HT1080 (cell line): Measurements from ENCODE around the gene A3GALT2. TPM values are rescaled to one million over a fixed set of nuclear protein-coding genes. Genes with fewer than 3 reads are reported as not detected.

Source experiments
- DNase-seq: peaks from one replicate; pipeline ENCODE4 v3.0.0-alpha.2; 2015; ENCODE audit warnings: low read depth
- total RNA-seq: library from RNA; depleted of rRNA; stranded (reverse); fragments of >200 nt; shearing (Covaris generic); gene quantifications from 2 replicates; pipeline ENCODE4 v1.2.3, GENCODE V29; 2014

The A3GALT2 gene
- total RNA-seq, 1 experiment from 2014 or later = not detected

- no peak for DNase-seq
These were observed 48.0 kb downstream of the A3GALT2 start for GRCh38 chr1:33272930-33273329.

DNA sequence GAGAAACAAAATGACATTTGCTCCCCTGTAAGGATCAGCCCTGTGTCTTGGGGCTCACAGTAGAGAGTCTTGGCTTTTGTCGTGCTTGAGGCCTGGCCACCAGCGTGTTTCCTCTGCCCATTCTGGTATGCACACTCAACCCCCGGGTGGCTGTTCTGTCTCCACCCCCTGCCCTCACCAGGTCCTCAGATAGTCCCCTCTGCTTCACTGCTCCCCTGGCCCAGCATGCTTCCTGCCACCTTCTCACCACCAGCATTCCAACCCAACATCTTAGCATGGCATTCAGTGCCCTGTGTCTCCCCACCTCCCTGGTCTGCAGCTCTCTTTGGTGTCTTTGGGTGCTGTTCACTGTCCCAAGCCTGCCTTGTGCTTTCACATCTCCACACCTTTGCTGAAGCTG lies 48.4 kb downstream of the A3GALT2 start:
- DNase-seq = no peak

- DNase-seq = no peak
These were observed 49.0 kb downstream of the A3GALT2 start for GRCh38 chr1:33271666-33272505.

DNA sequence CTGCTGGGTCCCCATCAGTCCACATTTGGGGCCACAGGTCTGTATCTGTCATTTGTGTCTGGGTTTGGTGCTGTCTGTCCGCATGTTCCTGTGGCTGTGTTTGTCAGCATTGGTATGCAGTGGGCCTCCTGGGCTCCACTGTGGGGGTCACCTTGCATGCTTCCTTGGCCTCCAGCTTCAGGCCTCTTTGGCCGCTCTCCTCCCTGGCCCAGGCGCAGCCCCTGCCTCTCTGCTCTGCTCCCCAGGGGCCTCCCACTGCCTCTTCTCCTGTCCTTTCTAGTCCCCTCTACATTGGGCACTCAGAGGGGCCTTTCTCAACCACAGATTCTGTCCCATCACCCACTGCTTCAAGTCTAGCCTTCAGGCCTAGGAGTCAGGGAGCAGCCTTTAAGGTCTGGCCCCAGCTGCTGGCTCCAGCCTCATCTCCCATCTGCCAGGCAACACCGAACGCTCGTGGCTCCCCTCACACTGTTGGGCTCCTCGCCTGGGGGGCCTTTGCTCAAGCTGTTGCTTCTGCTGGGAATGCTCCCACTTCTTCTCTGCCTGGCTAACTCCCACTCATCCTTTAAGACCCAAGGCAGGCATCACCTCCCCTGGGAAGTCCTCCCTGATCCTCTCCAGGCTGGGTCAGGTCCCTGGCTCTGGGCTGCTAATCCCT lies 50.0 kb downstream of the A3GALT2 start:
- no peak for DNase-seq

DNA sequence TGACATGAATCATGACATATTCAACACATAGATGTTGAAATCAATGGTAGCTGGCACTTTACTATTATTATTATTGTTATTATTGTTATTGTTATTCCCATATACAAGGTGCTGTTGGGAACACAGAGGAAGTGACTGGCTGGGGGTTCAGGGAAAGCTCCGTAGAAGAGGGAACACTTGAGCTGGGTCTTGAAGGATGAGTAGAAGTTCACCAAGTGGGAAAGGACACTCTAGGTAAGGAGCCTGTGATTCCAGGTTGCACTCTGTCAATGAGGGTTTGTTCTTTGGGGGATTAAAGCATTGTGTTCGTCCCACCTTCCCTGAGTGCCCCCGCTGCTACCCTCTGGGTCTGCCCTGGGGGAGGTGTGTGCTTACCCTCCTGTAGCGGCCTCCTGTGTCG lies 50.5 kb downstream of the A3GALT2 start:
- DNase-seq = no peak

- no peak for DNase-seq
These were observed 51.3 kb downstream of the A3GALT2 start for GRCh38 chr1:33269621-33270020.

- DNase-seq = no peak
These were observed 51.8 kb downstream of the A3GALT2 start for GRCh38 chr1:33268927-33269610.

DNA sequence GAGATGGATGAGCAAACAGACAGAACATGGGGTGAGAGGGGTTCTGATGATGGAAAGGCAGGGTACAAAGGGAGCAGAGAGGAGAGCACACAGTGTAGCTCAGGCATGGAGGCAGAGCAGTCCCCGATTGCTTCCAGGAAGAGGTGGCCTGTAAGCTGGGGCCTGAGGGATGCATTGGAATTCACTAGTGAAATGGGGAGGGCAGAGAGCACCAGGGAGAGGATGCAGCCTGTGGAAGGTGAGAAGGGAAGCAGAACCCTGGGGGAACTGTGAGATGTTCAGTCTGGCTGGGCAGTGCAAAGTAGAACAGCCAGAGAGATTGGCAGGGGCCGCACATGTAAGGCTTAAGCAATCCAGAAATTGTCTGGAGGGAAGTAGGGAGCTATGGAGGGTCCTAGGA lies 52.4 kb downstream of the A3GALT2 start:
- DNase-seq = no peak

- no peak for DNase-seq
These were observed 53.3 kb downstream of the A3GALT2 start for GRCh38 chr1:33267468-33268205.

DNA sequence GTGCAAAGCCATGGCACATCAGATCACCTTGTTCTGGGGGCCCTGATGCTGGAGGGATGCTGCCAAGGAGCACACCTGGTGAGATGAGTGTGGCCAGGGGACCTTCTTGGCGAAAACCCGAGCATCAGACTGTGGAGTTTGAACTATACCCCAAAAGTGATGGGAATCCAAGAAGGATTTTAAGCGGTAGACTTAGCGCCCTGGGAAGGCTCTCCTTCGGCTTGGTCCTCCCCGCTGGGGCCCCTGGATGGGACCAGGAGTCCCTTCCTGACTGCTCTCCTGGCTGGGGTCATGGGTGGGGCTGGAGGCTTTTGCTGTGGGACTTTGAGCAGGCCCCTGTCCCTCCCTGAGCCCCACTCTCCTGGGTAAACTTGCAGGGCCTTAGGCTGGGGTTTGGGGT lies 54.1 kb downstream of the A3GALT2 start:
- DNase-seq = no peak

DNA sequence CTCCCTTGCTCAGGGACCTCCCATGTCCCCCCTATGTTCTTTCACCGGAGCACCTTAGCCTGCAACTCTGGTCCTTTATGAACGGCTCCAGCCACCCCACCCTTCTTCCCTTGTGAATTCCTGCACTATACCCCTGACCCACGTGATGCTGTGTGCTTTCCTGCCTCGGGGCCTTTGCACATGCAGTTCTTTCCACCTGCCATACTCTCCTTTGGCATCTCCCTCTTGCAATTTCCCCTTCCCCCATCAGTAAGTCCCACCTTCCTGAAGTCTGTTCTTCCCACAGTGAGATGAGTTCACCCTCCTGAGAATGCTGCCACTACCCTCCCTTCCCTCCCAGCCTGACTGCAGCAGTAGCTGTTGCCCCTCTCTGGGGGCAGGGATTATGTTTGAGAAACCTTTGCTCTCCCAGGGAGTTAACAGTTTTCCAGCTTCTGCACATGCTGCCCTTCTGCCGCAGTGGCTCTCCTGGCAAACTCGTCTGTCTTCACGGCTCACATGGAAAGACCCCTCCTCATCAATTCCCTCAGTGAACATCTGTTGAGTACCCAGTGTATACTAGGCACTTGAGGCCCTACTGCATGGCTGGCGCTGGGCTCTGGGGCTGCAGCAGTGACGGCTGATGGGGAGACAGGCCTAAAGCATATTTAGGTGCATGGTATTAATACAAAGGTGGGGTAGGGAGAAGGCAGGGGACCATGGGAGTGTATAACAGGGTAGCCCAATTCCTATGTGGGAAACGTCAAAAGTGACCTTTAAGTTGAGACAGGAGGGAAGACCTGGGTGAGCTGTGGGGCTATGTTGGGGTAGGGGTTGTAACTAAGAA lies 54.9 kb downstream of the A3GALT2 start:
- no peak for DNase-seq

DNA sequence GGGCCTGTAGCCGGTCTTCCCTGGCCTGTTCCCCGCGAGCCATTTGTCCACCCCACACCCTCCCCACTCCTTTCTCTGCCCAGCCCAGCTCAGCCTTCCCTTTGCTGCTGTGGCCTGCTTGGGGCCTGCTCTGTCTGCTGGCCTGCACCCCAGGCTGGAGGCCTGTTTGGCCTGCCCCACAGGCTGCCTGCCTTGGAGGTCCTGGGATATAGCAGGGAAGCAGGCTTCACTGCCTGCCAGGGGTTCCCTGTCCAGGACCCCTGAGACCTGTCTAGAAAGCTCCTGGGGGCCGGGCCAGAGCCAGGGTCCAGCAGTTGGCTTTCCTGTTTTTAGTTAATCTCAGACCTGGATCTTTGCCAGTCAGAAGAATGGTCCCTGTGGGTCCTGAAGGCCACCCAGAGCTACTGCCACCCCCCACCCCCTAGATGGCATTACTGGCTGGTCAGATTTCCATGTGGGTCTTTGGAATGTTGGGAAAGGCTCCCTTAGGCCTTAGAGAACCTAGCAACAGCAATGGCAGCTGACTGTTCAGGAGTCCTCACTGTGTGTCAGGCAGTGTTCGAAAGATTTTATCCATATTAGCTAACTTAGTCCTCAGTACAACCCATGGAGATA lies 56.9 kb downstream of the A3GALT2 start:
- DNase-seq = no peak

GRCh38 chr1:33261344-33261743 lies 59.6 kb downstream of the A3GALT2 start:
- DNase-seq = no peak

DNA sequence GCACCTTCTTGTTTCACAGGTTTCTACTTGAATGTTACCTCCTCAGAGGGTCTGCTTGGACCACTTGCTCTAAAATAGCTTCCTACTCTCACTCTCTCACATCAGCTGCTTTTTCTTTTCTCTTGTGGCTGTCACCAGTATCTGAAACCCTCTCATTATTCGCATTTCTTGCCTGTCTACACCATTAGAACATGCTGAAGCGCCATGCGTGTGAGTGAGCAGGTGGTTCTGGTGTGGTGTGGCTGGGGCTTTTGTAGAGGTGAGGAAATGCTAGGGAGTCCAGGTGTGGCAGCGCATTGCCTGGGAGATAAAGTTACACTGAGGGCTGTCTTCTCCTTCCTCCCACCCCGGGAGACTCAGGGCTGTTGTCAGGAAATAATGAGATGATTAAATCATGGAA lies 60.5 kb downstream of the A3GALT2 start:
- no peak for DNase-seq

- no peak for DNase-seq
These were observed 61.0 kb downstream of the A3GALT2 start for GRCh38 chr1:33259879-33260278.

DNA sequence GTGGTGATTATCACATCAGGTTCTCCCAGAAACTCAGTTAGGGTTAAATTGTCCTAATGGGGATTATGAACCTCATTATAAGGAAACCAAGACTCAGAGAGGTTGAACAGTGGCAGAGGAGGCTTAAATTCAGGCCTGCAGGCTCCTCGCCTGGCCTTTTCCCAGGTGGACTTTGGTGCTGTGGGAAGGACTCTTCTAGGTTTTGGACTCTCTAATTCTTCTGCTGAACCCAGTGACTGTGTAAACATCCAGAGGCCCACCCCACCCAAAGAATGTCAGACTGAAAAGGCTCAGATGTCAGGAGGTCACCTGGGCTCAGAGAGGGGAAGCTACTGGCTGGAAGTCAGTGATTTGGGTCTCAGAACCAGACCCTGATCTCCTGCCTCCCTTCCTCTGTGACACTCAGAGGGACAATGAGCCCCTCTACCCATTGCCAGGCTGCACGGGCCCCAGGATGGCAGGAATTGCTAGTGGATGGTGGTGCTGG lies 62.1 kb downstream of the A3GALT2 start:
- DNase-seq = no peak

DNA sequence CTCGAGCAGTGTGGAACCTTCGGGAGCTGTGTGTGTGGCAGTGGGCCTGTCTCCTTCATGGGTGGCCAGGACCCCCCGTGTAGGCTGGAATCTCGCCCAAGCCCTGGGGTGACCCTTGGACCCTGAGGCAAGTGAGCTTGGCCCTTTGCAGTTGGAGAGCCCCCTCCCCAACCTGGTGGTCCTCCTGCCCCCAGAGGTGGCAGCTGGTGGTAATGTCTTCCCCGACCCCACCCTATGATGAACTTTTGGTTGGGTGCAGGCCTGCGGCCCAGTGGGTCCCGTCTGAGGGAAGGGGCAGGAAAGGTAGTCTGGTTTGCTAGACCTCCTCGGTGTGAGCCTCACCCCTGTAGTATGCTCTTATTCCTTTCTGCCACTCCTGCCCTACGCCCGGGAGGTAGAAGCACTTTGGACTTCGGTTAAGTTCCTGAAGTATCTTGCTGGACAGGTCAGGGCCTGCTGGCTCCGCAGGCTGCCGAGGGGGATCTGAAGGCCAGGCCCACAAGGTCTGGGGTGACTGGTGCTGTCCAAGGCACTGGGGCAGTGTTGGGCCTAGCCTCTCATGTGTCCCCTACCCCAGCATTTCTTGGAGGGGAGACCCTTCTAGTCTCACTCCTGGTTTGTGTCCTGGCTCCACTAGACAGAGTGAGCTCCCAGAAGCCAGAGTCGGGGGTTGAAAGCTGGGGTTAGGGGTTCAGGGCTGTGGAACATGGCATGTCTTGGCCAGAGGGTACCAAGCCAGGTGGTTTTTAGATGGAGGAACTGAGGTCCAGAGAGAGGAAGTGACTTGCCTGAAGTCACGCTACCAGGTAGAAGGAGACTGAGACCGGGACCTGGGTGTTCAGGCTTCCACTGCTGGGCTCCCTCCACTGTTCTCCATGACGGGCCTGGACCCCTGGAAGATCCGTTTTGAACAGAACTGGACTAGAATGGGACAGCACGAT lies 62.9 kb downstream of the A3GALT2 start:
- no peak for DNase-seq

GRCh38 chr1:33257207-33257771 lies 63.6 kb downstream of the A3GALT2 start:
- no peak for DNase-seq
